GM21576 (cell line): ENCODE measurements around the gene MELK.
A peak's percentile ranks its signal among the peaks of the same experiment; 100 is the strongest.

Source experiments
- ATAC-seq: cut with Tn5 transposase; IDR thresholded peaks from one replicate; pipeline ENCODE4 v1.9.1; 2021; ENCODE audit warnings: mild to moderate bottlenecking, moderate library complexity; ENCODE audit not compliant: unreplicated experiment

Gene MELK

GRCh38 chr9:36576866-36577265 lies 4.2 kb downstream of the MELK start:
- ATAC-seq = no peak

- no peak for ATAC-seq
Observed at GRCh38 chr9:36584620-36585460, 12.1 kb downstream of the MELK start.

GRCh38 chr9:36590231-36590630 lies 17.5 kb downstream of the MELK start:
- no peak for ATAC-seq

- no peak for ATAC-seq
Observed at GRCh38 chr9:36592801-36593583, 20.3 kb downstream of the MELK start.

GRCh38 chr9:36594213-36594612 lies 21.5 kb downstream of the MELK start:
- ATAC-seq = no peak

GRCh38 chr9:36597412-36598178 lies 24.9 kb downstream of the MELK start:
- no peak for ATAC-seq

- ATAC-seq = no peak
Observed at GRCh38 chr9:36598273-36598672, 25.6 kb downstream of the MELK start.

- no peak for ATAC-seq
Observed at GRCh38 chr9:36603006-36603405, 30.3 kb downstream of the MELK start.

- ATAC-seq = no peak
Observed at GRCh38 chr9:36609306-36609705, 36.6 kb downstream of the MELK start.

GRCh38 chr9:36622121-36622520 lies 49.4 kb downstream of the MELK start:
- no peak for ATAC-seq

GRCh38 chr9:36623280-36623679 lies 50.6 kb downstream of the MELK start:
- ATAC-seq = no peak

- no peak for ATAC-seq
Observed at GRCh38 chr9:36625006-36625615, 52.4 kb downstream of the MELK start.

GRCh38 chr9:36632892-36633291 lies 60.2 kb downstream of the MELK start:
- ATAC-seq = no peak

- ATAC-seq = no peak
Observed at GRCh38 chr9:36637491-36638270, 65.0 kb downstream of the MELK start.

GRCh38 chr9:36640771-36641381 lies 68.2 kb downstream of the MELK start:
- ATAC-seq = peak; percentile 70

GRCh38 chr9:36642817-36643216 lies 70.1 kb downstream of the MELK start:
- no peak for ATAC-seq

GRCh38 chr9:36656842-36657241 lies 84.1 kb downstream of the MELK start:
- ATAC-seq = no peak

GRCh38 chr9:36659500-36659899 lies 86.8 kb downstream of the MELK start:
- ATAC-seq = no peak

- no peak for ATAC-seq
Observed at GRCh38 chr9:36664806-36665205, 92.1 kb downstream of the MELK start.

- no peak for ATAC-seq
Observed at GRCh38 chr9:36665387-36665786, 92.7 kb downstream of the MELK start.
